ENCODE data around the gene MYH13.

DNA sequence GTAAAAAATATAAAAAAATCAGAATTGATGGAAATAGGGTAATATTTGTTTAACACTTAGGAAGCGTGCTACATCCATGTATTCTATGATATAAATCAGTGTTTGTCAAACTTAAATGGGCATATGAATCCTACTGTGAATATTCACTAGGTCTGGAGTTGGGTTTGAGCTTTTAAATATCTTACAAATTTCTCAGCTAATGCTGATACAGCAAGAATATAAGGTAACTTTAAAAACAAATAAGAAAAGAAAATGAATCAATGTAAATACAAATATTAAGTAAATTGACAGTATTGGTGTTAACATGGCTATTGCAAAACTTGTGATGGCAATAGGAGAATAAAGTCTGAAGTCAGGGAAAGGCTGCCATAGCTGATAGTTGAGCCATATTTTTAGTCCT, 3.6 kb downstream of the MYH13 start:
- no peak for TF ChIP-seq SMC3 (IDR thresholded peaks at IDR 0.05; ENCODE audit: low read depth, low read length)
- no peak for TF ChIP-seq POLR2AphosphoS5 (IDR thresholded peaks at IDR 0.05; ENCODE audit: low read depth, low read length)
- TF ChIP-seq, protein P1, sequence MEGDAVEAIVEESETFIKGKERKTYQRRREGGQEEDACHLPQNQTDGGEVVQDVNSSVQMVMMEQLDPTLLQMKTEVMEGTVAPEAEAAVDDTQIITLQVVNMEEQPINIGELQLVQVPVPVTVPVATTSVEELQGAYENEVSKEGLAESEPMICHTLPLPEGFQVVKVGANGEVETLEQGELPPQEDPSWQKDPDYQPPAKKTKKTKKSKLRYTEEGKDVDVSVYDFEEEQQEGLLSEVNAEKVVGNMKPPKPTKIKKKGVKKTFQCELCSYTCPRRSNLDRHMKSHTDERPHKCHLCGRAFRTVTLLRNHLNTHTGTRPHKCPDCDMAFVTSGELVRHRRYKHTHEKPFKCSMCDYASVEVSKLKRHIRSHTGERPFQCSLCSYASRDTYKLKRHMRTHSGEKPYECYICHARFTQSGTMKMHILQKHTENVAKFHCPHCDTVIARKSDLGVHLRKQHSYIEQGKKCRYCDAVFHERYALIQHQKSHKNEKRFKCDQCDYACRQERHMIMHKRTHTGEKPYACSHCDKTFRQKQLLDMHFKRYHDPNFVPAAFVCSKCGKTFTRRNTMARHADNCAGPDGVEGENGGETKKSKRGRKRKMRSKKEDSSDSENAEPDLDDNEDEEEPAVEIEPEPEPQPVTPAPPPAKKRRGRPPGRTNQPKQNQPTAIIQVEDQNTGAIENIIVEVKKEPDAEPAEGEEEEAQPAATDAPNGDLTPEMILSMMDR (IDR thresholded peaks at IDR 0.05) = no peak
- TF ChIP-seq MXI1 (IDR thresholded peaks at IDR 0.05; ENCODE audit: low read depth, low read length) = no peak

All from SK-N-SH (cell line).